Measurements from ENCODE around the gene NT5C3B. TPM values are rescaled to one million over a fixed set of nuclear protein-coding genes. Genes with fewer than 3 reads are reported as not detected.

Gene NT5C3B
- total and polyA plus RNA-seq, 8 donors, result 9.8 to 80.7 (median 68.8) TPM

DNA sequence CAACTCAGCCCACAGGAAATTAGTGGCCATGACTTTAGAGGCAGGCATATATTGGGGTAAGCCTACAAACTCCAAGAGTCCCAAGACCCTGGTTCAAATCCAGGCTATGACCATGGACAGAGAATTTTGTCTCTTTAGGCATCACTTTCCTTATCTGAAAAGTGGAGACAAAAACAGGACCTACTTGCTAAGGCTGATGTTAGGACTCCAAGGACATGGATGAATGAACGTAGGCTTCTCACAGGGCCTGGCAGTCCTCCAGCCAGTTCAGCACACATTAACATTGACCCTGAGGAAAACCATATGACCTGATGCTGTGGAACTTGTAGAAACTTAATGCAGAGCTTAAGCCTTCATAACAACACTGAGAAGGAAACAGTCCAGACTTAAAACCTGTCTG, 21.8 kb downstream of the NT5C3B start:
- intact Hi-C loops (cut with DNase I; ENCODE audit: low total_unique reads), result no loop called here
- Histone ChIP-seq H3K4me3 (no peak overlapping the region), H3K4me1 (peaks cover 27 to 48% (median 44%) of the 10 kb centered on the region in 4 donors), H3K9me3 (no peaks in the 10 kb centered on the region), H3K27me3 (peaks cover 0 to 12% (median 0%) of the 10 kb centered on the region in 3 donors), H3K36me3 (peaks cover 0 to 7% (median 0%) of the 10 kb centered on the region in 4 donors), H3K27ac (peak overlapping the region in 1 of 5 donors; percentile 85)
- TF ChIP-seq POLR2A (IDR thresholded peaks at IDR 0.05), result no peak
- TF ChIP-seq, protein P1, sequence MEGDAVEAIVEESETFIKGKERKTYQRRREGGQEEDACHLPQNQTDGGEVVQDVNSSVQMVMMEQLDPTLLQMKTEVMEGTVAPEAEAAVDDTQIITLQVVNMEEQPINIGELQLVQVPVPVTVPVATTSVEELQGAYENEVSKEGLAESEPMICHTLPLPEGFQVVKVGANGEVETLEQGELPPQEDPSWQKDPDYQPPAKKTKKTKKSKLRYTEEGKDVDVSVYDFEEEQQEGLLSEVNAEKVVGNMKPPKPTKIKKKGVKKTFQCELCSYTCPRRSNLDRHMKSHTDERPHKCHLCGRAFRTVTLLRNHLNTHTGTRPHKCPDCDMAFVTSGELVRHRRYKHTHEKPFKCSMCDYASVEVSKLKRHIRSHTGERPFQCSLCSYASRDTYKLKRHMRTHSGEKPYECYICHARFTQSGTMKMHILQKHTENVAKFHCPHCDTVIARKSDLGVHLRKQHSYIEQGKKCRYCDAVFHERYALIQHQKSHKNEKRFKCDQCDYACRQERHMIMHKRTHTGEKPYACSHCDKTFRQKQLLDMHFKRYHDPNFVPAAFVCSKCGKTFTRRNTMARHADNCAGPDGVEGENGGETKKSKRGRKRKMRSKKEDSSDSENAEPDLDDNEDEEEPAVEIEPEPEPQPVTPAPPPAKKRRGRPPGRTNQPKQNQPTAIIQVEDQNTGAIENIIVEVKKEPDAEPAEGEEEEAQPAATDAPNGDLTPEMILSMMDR (IDR thresholded peaks at IDR 0.05), result no peak
- TF ChIP-seq EP300 (IDR thresholded peaks at IDR 0.05), result no peak
- TF ChIP-seq POLR2AphosphoS5 (IDR thresholded peaks at IDR 0.05), result no peak
- peak in 1 of 2 donors; percentile 43 for DNase-seq
- 14 to 63% (median 31%) methylated on average over 1 of the region's 1 CpG for WGBS, 5 donors

DNA sequence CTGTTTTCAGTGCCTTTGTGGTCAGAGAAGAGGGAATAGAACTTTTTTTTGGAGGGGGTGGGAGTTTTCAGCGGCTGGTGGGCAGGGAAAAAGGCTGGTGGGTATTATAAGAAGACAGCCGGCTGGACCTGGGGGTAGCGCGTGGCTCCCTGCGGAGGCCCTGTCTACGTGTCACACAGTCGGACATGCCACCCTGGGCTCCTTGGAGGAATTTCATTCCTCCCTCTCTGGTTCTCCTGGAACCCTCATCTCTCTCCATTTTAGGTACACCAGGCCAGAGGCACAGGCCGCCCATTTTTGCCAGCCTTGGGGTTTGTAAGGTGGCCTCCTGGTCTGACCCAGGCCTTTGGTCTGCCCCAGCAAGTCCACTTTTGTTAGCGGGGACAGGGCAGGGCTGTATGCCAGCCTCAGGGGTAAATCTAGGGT, 22.3 kb downstream of the NT5C3B start:
- WGBS, 5 donors, result 74 to 86% (median 77%) methylated on average over 9 of the region's 9 CpGs
- Histone ChIP-seq H3K36me3 (peaks cover 0 to 7% (median 0%) of the 10 kb centered on the region in 4 donors), H3K4me1 (peaks cover 27 to 50% (median 44%) of the 10 kb centered on the region in 4 donors), H3K27ac (peak overlapping the region in 2 of 5 donors; percentile 56 to 85), H3K9me3 (no peaks in the 10 kb centered on the region), H3K27me3 (peaks cover 0 to 12% (median 0%) of the 10 kb centered on the region in 3 donors), H3K4me3 (peak overlapping the region in 2 of 4 donors; percentile 65 to 74)
- no peak for TF ChIP-seq POLR2A (IDR thresholded peaks at IDR 0.05)
- TF ChIP-seq, protein P1 (IDR thresholded peaks at IDR 0.05), result no peak
- TF ChIP-seq EP300 (IDR thresholded peaks at IDR 0.05), result no peak
- TF ChIP-seq POLR2AphosphoS5 (IDR thresholded peaks at IDR 0.05), result no peak
- intact Hi-C loops (cut with DNase I; ENCODE audit: low total_unique reads), result no loop called here
- no peak for DNase-seq

DNA sequence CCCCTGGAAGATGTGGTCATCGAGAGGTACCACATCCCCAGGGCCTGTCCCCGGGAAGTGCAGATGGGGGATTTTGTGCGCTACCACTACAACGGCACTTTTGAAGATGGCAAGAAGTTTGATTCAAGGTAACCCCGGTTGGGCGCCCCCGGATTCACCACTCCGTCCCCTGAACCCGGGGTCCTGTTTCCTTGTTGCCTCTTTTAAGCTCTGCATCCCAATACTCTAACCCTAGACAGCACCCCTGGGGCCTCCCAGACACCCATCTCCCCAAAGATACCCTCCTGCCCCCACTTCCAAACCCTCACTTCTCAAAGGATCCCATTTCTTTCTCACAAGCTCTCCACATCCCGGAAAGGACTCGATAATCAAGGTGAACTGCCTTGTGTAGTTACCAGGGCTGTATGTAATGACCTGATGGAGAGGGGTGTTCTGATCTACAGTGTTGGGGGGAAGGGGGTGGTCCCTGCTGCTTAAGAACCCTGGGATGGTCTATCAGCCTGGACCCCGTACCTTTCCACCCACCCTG, 22.8 kb downstream of the NT5C3B start:
- Histone ChIP-seq H3K9me3 (no peaks in the 10 kb centered on the region), H3K27ac (peak overlapping the region in 4 of 5 donors; percentile 56 to 85 (median 71)), H3K4me3 (peak overlapping the region; percentile 65 to 74 (median 69)), H3K27me3 (peaks cover 0 to 12% (median 0%) of the 10 kb centered on the region in 3 donors), H3K4me1 (peaks cover 27 to 50% (median 44%) of the 10 kb centered on the region in 4 donors), H3K36me3 (peaks cover 0 to 8% (median 0%) of the 10 kb centered on the region in 4 donors)
- intact Hi-C loops (cut with DNase I; ENCODE audit: low total_unique reads), result no loop called here
- TF ChIP-seq, protein P1 (IDR thresholded peaks at IDR 0.05), result no peak
- TF ChIP-seq POLR2AphosphoS5 (IDR thresholded peaks at IDR 0.05) (no peak), POLR2A (IDR thresholded peaks at IDR 0.05) (no peak), EP300 (IDR thresholded peaks at IDR 0.05) (no peak)
- DNase-seq, result no peak
- 22 to 38% (median 36%) methylated on average over 11 to 12 of the region's 12 CpGs for WGBS, 5 donors

DNA sequence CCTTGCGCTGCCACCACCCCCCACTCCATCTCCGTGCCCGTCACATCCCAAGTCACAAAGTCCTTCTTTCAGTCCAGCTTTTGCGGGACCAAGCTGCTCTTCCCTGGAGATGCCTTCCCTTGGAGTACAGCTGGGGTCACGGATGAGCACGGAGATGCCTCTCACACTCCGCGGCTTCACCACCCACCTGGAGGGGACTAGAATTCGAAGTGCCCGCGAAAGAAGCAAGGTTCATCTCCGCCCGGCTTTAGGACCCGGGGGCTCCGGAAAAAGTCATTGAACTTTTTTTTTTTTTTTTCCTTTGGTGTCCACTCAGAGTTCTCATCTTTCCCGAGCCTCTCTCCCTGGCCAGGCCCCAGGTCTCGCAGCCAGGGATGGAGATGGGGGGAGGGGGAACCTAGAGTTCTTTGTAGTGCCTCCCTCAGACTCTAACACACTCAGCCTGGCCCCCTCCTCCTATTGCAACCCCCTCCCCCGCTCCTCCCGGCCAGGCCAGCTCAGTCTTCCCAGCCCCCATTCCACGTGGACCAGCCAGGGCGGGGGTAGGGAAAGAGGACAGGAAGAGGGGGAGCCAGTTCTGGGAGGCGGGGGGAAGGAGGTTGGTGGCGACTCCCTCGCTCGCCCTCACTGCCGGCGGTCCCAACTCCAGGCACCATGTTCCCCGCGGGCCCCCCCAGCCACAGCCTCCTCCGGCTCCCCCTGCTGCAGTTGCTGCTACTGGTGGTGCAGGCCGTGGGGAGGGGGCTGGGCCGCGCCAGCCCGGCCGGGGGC, 23.5 kb downstream of the NT5C3B start, which contains the start of gene FKBP10:
Gene FKBP10 (plus strand): TSS at position 624 of the 771 bp plus-strand sequence. CDS start 31 bp downstream, at position 655.
- Histone ChIP-seq H3K27me3 (peaks cover 0 to 12% (median 0%) of the 10 kb centered on the region in 3 donors), H3K27ac (peak within 1 kb of the TSS; percentile 58 to 85 (median 77)), H3K9me3 (no peaks in the 10 kb centered on the region), H3K4me1 (peaks cover 27 to 50% (median 44%) of the 10 kb centered on the region in 4 donors), H3K36me3 (peaks cover 0 to 10% (median 0%) of the 10 kb centered on the region in 4 donors), H3K4me3 (peak within 1 kb of the TSS; percentile 65 to 74 (median 69))
- intact Hi-C loops (cut with DNase I; ENCODE audit: low total_unique reads), result no loop called here
- WGBS, 5 donors, result 0 to 4% (median 3%) methylated on average over 28 to 35 of the region's 35 CpGs
- TF ChIP-seq POLR2AphosphoS5 (IDR thresholded peaks at IDR 0.05) (no peak), EP300 (IDR thresholded peaks at IDR 0.05) (no peak), POLR2A (IDR thresholded peaks at IDR 0.05) (no peak)
- TF ChIP-seq, protein P1 (IDR thresholded peaks at IDR 0.05), result no peak
- DNase-seq, result peak; percentile 39 to 94

Data from stomach (tissue), 9 donors.